ENCODE results near the gene TPST1.

Gene TPST1

DNA sequence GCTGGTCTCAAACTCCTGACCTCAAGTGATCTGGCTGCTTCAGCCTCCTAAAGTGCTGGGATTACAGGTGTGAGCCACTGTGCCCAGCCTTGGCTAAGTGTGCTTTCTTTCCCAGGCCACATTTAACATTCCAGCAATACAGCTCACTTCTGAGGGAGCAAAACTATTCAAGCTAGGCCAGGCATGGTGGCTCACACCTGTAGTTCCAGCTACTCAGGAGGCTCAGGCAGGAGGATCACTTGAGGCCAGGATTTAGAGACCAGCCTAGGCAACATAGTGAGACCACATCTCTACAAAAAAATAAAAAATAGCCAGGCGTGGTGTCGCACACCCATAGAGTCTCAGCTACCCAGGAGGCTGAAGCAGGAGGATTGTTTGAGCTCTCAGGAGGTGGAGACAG, 23.3 kb upstream of the TPST1 start:
- ATAC-seq (ENCODE audit: low read depth) (no peak), DNase-seq (ENCODE audit: low spot score) (no peak)
- Histone ChIP-seq H3K4me3 (ENCODE audit: severe bottlenecking) (no peak overlapping the region), H3K9me3 (ENCODE audit: severe bottlenecking) (no peaks in the 10 kb centered on the region), H3K4me1 (ENCODE audit: insufficient read depth, poor library complexity, severe bottlenecking) (no peaks in the 10 kb centered on the region), H3K27ac (ENCODE audit: poor library complexity, severe bottlenecking) (no peak overlapping the region), H3K36me3 (ENCODE audit: low read depth) (no peaks in the 10 kb centered on the region), H3K27me3 (ENCODE audit: insufficient read depth, poor library complexity, severe bottlenecking) (no peaks in the 10 kb centered on the region)
- TF ChIP-seq, protein P1, sequence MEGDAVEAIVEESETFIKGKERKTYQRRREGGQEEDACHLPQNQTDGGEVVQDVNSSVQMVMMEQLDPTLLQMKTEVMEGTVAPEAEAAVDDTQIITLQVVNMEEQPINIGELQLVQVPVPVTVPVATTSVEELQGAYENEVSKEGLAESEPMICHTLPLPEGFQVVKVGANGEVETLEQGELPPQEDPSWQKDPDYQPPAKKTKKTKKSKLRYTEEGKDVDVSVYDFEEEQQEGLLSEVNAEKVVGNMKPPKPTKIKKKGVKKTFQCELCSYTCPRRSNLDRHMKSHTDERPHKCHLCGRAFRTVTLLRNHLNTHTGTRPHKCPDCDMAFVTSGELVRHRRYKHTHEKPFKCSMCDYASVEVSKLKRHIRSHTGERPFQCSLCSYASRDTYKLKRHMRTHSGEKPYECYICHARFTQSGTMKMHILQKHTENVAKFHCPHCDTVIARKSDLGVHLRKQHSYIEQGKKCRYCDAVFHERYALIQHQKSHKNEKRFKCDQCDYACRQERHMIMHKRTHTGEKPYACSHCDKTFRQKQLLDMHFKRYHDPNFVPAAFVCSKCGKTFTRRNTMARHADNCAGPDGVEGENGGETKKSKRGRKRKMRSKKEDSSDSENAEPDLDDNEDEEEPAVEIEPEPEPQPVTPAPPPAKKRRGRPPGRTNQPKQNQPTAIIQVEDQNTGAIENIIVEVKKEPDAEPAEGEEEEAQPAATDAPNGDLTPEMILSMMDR (IDR thresholded peaks at IDR 0.05; ENCODE audit: poor library complexity, severe bottlenecking): no peak

DNA sequence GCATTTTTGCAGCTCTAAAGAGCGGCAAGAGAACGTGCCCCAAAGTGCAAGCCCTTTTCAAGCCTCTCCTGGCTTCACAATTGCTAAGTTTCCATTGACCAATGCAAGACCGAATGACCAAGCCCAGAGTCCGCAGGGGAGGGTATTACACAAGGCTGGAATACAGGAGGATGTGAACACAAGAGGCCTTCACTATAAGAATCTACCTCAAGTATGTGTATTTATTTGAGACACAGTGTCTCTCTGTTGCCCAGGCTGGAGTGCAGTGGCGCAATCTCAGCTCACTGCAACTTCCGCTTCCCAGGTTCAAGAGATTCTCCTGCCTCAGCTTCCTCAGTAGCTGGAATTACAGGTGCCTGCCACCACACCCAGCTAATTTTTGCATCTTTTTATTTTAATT, 22.2 kb upstream of the TPST1 start:
- TF ChIP-seq, protein P1 (IDR thresholded peaks at IDR 0.05; ENCODE audit: poor library complexity, severe bottlenecking): no peak
- H3K9me3 ChIP-seq (ENCODE audit: severe bottlenecking): no peaks in the 10 kb centered on the region
- no peaks in the 10 kb centered on the region for H3K36me3 ChIP-seq (ENCODE audit: low read depth)
- no peaks in the 10 kb centered on the region for H3K4me1 ChIP-seq (ENCODE audit: insufficient read depth, poor library complexity, severe bottlenecking)
- DNase-seq (ENCODE audit: low spot score) (no peak), ATAC-seq (ENCODE audit: low read depth) (no peak)
- no peak overlapping the region for H3K4me3 ChIP-seq (ENCODE audit: severe bottlenecking)
- H3K27me3 ChIP-seq (ENCODE audit: insufficient read depth, poor library complexity, severe bottlenecking): no peaks in the 10 kb centered on the region
- no peak overlapping the region for H3K27ac ChIP-seq (ENCODE audit: poor library complexity, severe bottlenecking)

DNA sequence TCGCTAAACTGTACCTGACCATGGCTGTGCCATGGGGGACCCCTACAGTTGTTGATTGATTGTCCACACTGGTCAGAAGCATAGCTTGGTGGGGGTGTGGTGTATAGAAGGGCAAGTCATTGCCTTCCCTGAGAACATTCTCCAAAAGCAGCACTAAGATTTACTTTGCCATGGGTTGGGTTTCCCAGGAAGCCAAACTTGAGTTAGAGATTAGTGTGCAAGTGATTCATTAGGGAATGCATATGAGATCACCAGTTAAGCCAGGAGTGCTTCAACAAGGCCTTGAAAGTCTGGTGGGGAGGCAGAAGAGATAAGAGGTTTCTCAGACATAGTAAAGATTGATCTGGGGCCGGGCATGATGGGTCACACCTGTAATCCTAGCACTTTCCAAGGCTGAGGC, 21.4 kb upstream of the TPST1 start:
- no peak for DNase-seq (ENCODE audit: low spot score)
- no peaks in the 10 kb centered on the region for H3K9me3 ChIP-seq (ENCODE audit: severe bottlenecking)
- no peaks in the 10 kb centered on the region for H3K36me3 ChIP-seq (ENCODE audit: low read depth)
- H3K27ac ChIP-seq (ENCODE audit: poor library complexity, severe bottlenecking): no peak overlapping the region
- no peaks in the 10 kb centered on the region for H3K4me1 ChIP-seq (ENCODE audit: insufficient read depth, poor library complexity, severe bottlenecking)
- peak; percentile 60; the same call in 2 of the 3 replicates for ATAC-seq (ENCODE audit: low read depth)
- H3K27me3 ChIP-seq (ENCODE audit: insufficient read depth, poor library complexity, severe bottlenecking): no peaks in the 10 kb centered on the region
- H3K4me3 ChIP-seq (ENCODE audit: severe bottlenecking): no peak overlapping the region
- TF ChIP-seq, protein P1 (IDR thresholded peaks at IDR 0.05; ENCODE audit: poor library complexity, severe bottlenecking): no peak

DNA sequence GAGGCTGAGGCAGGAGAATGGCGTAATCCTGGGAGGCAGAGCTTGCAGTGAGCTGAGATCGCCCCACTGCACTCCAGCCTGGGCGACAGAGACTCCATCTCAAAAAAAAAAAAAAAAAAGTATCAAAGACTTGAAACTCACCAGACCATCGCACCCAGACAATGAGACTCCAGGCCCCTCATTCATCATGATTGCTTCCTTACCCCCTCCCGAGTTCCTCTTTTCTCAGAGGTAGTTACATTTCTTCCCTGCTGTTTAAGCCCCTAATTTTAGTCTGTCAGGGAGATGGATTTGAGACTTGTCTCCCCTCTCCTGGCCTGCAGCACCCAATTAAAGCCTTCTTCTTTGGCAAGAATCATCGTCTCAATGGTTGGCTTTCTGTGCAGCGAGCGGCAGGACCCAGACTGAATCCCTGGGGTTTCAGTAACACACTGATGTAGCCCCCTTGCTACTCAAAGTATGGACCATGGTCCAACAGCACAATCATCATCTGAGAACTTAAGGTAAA, 19.4 kb upstream of the TPST1 start:
- no peaks in the 10 kb centered on the region for H3K9me3 ChIP-seq (ENCODE audit: severe bottlenecking)
- H3K27me3 ChIP-seq (ENCODE audit: insufficient read depth, poor library complexity, severe bottlenecking): no peaks in the 10 kb centered on the region
- H3K36me3 ChIP-seq (ENCODE audit: low read depth): no peaks in the 10 kb centered on the region
- no peak overlapping the region for H3K4me3 ChIP-seq (ENCODE audit: severe bottlenecking)
- no peak for ATAC-seq (ENCODE audit: low read depth)
- no peak overlapping the region for H3K27ac ChIP-seq (ENCODE audit: poor library complexity, severe bottlenecking)
- no peak for DNase-seq (ENCODE audit: low spot score)
- H3K4me1 ChIP-seq (ENCODE audit: insufficient read depth, poor library complexity, severe bottlenecking): no peaks in the 10 kb centered on the region
- TF ChIP-seq, protein P1 (IDR thresholded peaks at IDR 0.05; ENCODE audit: poor library complexity, severe bottlenecking): no peak

DNA sequence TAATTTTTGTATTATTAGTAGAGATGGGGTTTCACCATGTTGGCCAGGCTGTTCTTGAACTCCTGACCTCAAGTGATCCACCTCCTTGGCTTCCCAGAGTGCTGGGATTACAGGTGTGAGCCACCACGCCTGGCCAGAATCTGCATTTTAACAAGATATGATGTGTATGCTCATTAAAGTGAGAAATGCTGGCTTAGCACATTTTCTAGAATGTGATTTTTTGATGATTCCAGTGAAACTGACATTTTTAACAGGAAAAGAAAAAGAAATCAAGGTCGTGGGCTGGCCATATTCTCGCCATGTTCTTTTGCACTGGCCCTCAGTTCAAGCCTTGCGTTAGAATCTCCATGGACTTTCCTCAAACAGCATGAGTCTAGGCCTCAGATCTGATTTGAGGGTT, 18.1 kb upstream of the TPST1 start:
- ATAC-seq (ENCODE audit: low read depth) (no peak), DNase-seq (ENCODE audit: low spot score) (no peak)
- Histone ChIP-seq H3K4me3 (ENCODE audit: severe bottlenecking) (no peak overlapping the region), H3K36me3 (ENCODE audit: low read depth) (no peaks in the 10 kb centered on the region), H3K27ac (ENCODE audit: poor library complexity, severe bottlenecking) (no peak overlapping the region), H3K27me3 (ENCODE audit: insufficient read depth, poor library complexity, severe bottlenecking) (no peaks in the 10 kb centered on the region), H3K9me3 (ENCODE audit: severe bottlenecking) (no peaks in the 10 kb centered on the region), H3K4me1 (ENCODE audit: insufficient read depth, poor library complexity, severe bottlenecking) (no peaks in the 10 kb centered on the region)
- TF ChIP-seq, protein P1 (IDR thresholded peaks at IDR 0.05; ENCODE audit: poor library complexity, severe bottlenecking): no peak

Measured in RWPE2 (cell line).